ENCODE measurements around the gene HSP90AB1.
A peak's percentile ranks its signal among the peaks of the same experiment; 100 is the strongest.

The HSP90AB1 gene

DNA sequence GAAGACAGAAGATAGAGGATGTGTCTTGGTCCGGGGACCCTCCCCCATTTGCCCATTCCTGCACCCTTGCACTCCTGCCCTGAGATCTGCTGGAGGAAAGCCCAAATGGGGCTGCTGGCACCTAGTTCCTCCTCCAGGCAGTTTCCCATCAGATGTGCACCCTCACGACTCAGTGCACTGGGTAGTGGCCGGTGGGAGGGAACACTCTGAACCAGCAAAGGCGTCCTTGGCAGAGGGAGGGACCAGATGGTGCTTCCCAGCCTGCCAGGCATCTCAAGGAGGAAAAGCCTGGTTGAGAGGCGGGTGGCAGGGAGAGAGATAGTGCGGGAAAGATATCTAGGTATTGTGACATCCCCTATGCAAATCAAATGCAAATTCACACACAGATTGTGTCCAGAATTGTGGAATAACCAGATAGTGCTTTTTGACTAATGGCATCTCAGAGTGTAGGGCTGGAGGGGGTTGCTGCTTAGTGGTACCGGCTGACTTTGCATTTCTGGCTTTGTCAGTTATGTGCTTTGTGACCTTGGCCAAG is 42.9 kb downstream of the HSP90AB1 start:
- H3K4me3 ChIP-seq (ENCODE audit: low read length) = no peak overlapping the region
- DNase-seq (ENCODE audit: low read depth) = no peak
- no peak for TF ChIP-seq CTCF (conservative IDR thresholded peaks at IDR 0.05; ENCODE audit: low read depth, low read length)

DNA sequence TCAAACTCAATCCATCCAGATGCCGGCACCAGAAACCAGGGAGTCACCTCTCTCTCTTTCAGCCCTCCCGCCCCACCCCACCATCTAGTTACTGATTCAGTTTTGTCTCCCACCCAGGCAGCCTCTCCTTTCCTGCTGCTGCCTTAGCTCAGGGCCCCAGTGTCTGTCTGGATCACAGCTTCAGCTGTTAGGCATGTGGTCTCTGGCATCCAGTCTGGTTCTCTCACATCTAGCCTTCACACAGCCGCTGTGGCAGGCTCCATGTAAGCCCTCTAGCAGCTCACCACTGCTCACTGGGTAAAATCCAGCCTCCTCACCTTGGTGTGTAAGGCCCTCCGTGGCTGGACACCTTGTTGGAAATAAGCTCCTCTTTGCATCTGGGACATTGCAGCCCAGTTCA is 44.9 kb downstream of the HSP90AB1 start:
- no peak for DNase-seq (ENCODE audit: low read depth)
- no peak for TF ChIP-seq CTCF (conservative IDR thresholded peaks at IDR 0.05; ENCODE audit: low read depth, low read length)
- no peak overlapping the region for H3K4me3 ChIP-seq (ENCODE audit: low read length)

GRCh38 chr6:44292661-44293365 is 45.9 kb downstream of the HSP90AB1 start:
- no peak for TF ChIP-seq CTCF (conservative IDR thresholded peaks at IDR 0.05; ENCODE audit: low read depth, low read length)
- no peak overlapping the region for H3K4me3 ChIP-seq (ENCODE audit: low read length)
- DNase-seq (ENCODE audit: low read depth) = no peak

- no peak overlapping the region for H3K4me3 ChIP-seq (ENCODE audit: low read length)
- no peak for DNase-seq (ENCODE audit: low read depth)
Observed at GRCh38 chr6:44294832-44295791, 48.2 kb downstream of the HSP90AB1 start.

DNA sequence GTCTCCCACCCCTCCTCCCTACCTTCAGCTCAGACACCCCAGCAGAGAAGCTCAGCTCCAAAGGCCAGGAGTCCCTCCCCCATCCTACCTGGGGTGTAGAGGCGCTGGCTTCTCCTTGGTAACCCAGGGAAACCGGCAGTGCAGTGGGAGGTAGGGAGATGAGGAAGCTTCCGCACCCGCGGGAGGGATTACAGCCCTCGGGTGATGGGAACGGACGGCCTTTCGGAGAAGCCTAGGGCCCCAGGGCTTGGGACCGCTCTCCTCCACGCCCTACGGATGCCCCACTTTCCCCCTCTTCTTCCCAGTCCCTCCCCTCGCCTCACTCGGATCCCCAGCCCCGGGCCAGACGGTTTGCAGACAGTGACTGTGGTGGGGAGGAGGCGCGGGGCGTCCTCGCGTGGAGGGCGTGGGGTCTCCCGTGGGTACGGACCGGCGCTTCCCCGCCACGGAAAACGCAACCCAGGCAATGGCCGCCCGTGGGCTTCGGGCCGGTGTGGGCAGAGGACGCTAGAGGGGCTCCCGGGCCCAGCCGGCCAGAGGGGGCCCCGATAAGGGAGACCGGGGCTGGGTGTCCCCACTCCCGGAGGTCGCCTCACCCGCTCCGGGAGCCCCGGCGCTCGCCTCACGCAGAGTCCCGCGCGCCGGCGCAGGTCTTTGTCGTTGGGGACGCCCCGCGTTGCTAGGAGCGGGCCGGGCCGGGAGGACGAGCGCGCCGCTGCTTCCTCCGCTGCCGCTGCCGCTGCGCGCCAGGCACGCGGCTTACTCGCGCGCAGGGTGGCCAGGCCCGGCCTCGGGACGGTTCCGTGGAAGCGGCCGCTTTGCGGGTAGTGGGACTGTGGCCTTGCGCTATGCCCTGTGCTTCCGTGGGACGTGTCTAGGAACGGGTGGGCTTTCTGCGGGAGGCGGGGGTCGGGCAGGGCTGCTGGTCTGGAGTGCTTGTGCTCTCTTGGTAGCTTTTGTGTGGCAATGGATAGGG is 50.5 kb downstream of the HSP90AB1 start:
- no peak for TF ChIP-seq CTCF (conservative IDR thresholded peaks at IDR 0.05; ENCODE audit: low read depth, low read length)
- H3K4me3 ChIP-seq (ENCODE audit: low read length) = peak overlapping the region; percentile 45
- DNase-seq (ENCODE audit: low read depth) = no peak

More at GRCh38 chr6:44294832-44295791, 48.2 kb downstream of the HSP90AB1 start:
- no peak for TF ChIP-seq CTCF (conservative IDR thresholded peaks at IDR 0.05; ENCODE audit: low read depth, low read length)

DNA sequence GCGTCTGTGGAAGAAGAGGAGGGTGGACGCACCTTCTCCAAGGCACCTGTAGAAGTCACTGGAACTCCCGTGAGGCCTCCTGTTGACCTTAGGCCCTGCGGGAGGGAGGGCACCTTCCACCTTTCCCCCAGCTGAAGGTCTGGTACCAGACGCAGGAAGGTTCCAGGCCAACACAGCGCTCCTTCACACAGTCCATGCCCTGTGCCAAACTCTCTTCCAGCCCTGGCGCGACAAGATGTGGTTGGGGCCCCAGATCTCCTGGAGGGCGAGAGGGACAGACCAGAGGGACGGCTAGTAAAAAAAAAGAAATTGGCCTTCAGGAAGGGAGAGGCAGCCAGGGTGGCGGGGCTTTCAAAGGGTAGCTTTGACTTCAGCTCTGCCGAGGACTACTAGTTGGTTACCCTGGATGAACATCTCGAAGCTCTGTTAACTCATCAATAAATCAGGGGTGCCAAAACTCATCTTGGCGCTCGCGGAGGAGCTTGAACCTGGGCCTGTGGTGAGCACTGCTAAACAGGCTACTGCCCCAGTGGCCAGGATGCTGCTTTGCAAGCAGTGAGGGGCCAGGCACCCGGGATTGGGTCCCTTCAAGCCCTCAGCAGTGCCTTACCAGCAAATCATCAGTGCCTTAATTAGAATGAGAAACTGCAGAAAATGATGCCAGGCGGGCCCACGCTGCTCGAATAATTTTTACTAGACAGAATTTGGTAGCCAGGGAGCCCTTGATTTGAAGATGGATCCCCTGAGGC is 51.3 kb downstream of the HSP90AB1 start:
- TF ChIP-seq CTCF (conservative IDR thresholded peaks at IDR 0.05; ENCODE audit: low read depth, low read length) = no peak
- H3K4me3 ChIP-seq (ENCODE audit: low read length) = no peak overlapping the region
- no peak for DNase-seq (ENCODE audit: low read depth)

Data from retinal pigment epithelial cell (primary cell).